H1 (cell line): ENCODE measurements around the gene CFAP97D2. TPM values are rescaled to one million over a fixed set of nuclear protein-coding genes. Genes with fewer than 3 reads are reported as not detected.

Experiments
- CTCF ChIA-PET: fragments of 300-600 bp; sonication (Branson Sonifier 250); formaldehyde crosslinking; loops from one replicate; lab custom pipeline; 2021; ENCODE audit not compliant: partially characterized antibody; lab: Charles Lee
- POLR2A ChIA-PET: fragments of 300-600 bp; sonication (Branson Sonifier 250); formaldehyde crosslinking; loops from one replicate; lab custom pipeline; 2021; ENCODE audit warnings: inconsistent platforms; ENCODE audit not compliant: partially characterized antibody; lab: Charles Lee
- DNase-seq, 2 experiments: peaks; one replicate each; pipeline versions ENCODE4 v3.0.0 to v3.0.0-alpha.2; 2010 to 2022; ENCODE audit warnings: low spot score in 2 of 2, low read depth in 1 of 2, mixed read lengths in 1 of 2
- FAIRE-seq: peaks from 2 replicates; lab custom pipeline; 2011; peaks lifted over from hg19 to GRCh38; lab: Jason Lieb, UNC
- H2AFZ ChIP-seq: 2 replicates; pipeline ENCODE4 v1.8.1; 2012; ENCODE audit warnings: low read length, inconsistent platforms
- H2AK5ac ChIP-seq: 2 replicates; pipeline ENCODE4 v1.6.1; 2013; ENCODE audit warnings: low read depth, low read length
- H2BK120ac ChIP-seq: replicated peaks from 2 replicates; pipeline ENCODE3; 2013; ENCODE audit warnings: low read depth, low read length, inconsistent platforms
- H2BK12ac ChIP-seq: 2 replicates; pipeline ENCODE4 v1.6.1; 2013; ENCODE audit warnings: low read depth, low read length
- H2BK15ac ChIP-seq: 2 replicates; pipeline ENCODE4 v1.6.1; 2013; ENCODE audit warnings: low read length
- H2BK20ac ChIP-seq: 2 replicates; pipeline ENCODE4 v1.6.1; 2013; ENCODE audit warnings: low read length
- H2BK5ac ChIP-seq: 2 replicates; pipeline ENCODE4 v1.6.1; 2013; ENCODE audit warnings: low read depth, low read length
- H3K14ac ChIP-seq: 2 replicates; pipeline ENCODE4 v1.6.1; 2013; ENCODE audit warnings: inconsistent platforms; ENCODE audit not compliant: insufficient read length
- H3K18ac ChIP-seq: 2 replicates; pipeline ENCODE4 v1.6.1; 2013; ENCODE audit warnings: low read length; ENCODE audit errors: extremely low read depth
- H3K23ac ChIP-seq: 2 replicates; pipeline ENCODE4 v1.6.1; 2013; ENCODE audit warnings: inconsistent platforms; ENCODE audit not compliant: insufficient read length
- H3K23me2 ChIP-seq: 2 replicates; pipeline ENCODE4 v1.6.1; 2013; ENCODE audit warnings: low read depth, low read length
- H3K27ac ChIP-seq: 2 replicates; pipeline ENCODE4 v1.6.1; 2011; ENCODE audit warnings: low read depth, low read length, inconsistent platforms
- H3K27me3 ChIP-seq, 4 experiments: replicated peaks in 1 of 4; 1 replicate in 1 of 4; 2 replicates in 3 of 4; pipeline versions ENCODE4 v1.6.1 to v1.8.1; 2011 to 2013; ENCODE audit warnings: low read length in 3 of 4, mild to moderate bottlenecking in 3 of 4, inconsistent platforms in 2 of 4, mixed read lengths in 2 of 4, moderate library complexity in 1 of 4; ENCODE audit not compliant: control insufficient read depth in 3 of 4, insufficient read depth in 3 of 4; ENCODE audit errors: extremely low read depth in 1 of 4
- H3K36me3 ChIP-seq, 4 experiments: 2 replicates each; pipeline versions ENCODE4 v1.6.1 to v1.8.1; 2011 to 2013; ENCODE audit warnings: mild to moderate bottlenecking in 4 of 4, low read length in 3 of 4, moderate library complexity in 2 of 4, control low read depth in 1 of 4, inconsistent platforms in 1 of 4; ENCODE audit not compliant: insufficient read depth in 4 of 4, control insufficient read depth in 2 of 4
- H3K4ac ChIP-seq: replicated peaks from 2 replicates; pipeline ENCODE3; 2013; ENCODE audit warnings: low read length, low read depth, mixed read lengths, inconsistent platforms; ENCODE audit not compliant: insufficient read length
- H3K4me1 ChIP-seq, 4 experiments: replicated peaks in 1 of 4; 1 replicate in 1 of 4; 2 replicates in 3 of 4; pipeline versions ENCODE4 v1.6.1 to v1.8.1; 2011 to 2013; ENCODE audit warnings: low read length in 3 of 4, inconsistent platforms in 2 of 4, mixed read lengths in 1 of 4; ENCODE audit not compliant: insufficient read depth in 4 of 4, control insufficient read depth in 3 of 4
- H3K4me2 ChIP-seq, 2 experiments: 2 replicates each; pipeline versions ENCODE4 v1.6.1 to v1.8.1; 2011 to 2013; ENCODE audit warnings: low read depth in 2 of 2, low read length in 2 of 2, control low read depth in 1 of 2, inconsistent platforms in 1 of 2, mild to moderate bottlenecking in 1 of 2; ENCODE audit not compliant: insufficient read depth in 1 of 2
- H3K4me3 ChIP-seq, 4 experiments: fragments of 200-600, 300-600 bp in 1 of 4; sonication (generic), shearing (Covaris generic), sonication (Bioruptor Twin) in 1 of 4; 2 replicates each; pipeline versions ENCODE4 v1.5.1 to v1.8.1; 2011 to 2016; ENCODE audit warnings: low read length in 4 of 4, low read depth in 3 of 4, control low read depth in 2 of 4, inconsistent platforms in 2 of 4, mild to moderate bottlenecking in 2 of 4, mixed read lengths in 1 of 4, moderate library complexity in 1 of 4; ENCODE audit not compliant: insufficient read depth in 2 of 4; ENCODE audit errors: extremely low read depth in 1 of 4
- H3K56ac ChIP-seq: replicated peaks from 2 replicates; pipeline ENCODE3; 2013; ENCODE audit warnings: low read depth, mild to moderate bottlenecking, mixed read lengths, low read length, inconsistent platforms; ENCODE audit not compliant: insufficient read length
- H3K79me1 ChIP-seq: 2 replicates; pipeline ENCODE4 v1.6.1; 2013; ENCODE audit warnings: low read depth, low read length, control low read depth
- H3K79me2 ChIP-seq, 2 experiments: 2 replicates each; pipeline versions ENCODE4 v1.6.1 to v1.8.1; 2012 to 2013; ENCODE audit warnings: low read length in 2 of 2, mild to moderate bottlenecking in 2 of 2, inconsistent platforms in 1 of 2; ENCODE audit not compliant: insufficient read depth in 2 of 2, control insufficient read depth in 1 of 2
- H3K9ac ChIP-seq, 4 experiments: replicated peaks in 1 of 4; 1 replicate in 1 of 4; 2 replicates in 3 of 4; pipeline versions ENCODE4 v1.6.1 to v1.8.1; 2011 to 2013; ENCODE audit warnings: low read depth in 3 of 4, low read length in 3 of 4, control low read depth in 2 of 4, mild to moderate bottlenecking in 2 of 4, moderate library complexity in 2 of 4, inconsistent platforms in 1 of 4; ENCODE audit errors: extremely low read depth in 1 of 4
- H3K9me3 ChIP-seq, 2 experiments: 2 replicates each; pipeline versions ENCODE4 v1.6.1 to v1.8.1; 2012 to 2013; ENCODE audit warnings: mild to moderate bottlenecking in 2 of 2, moderate library complexity in 2 of 2, control low read depth in 1 of 2, inconsistent platforms in 1 of 2, low read depth in 1 of 2, low read length in 1 of 2, mixed read lengths in 1 of 2; ENCODE audit not compliant: insufficient read depth in 2 of 2
- H4K20me1 ChIP-seq, 2 experiments: replicated peaks in 1 of 2; 2 replicates each; pipeline versions ENCODE3 to v1.8.1; 2011 to 2013; ENCODE audit warnings: inconsistent platforms in 2 of 2, low read length in 2 of 2, mild to moderate bottlenecking in 1 of 2; ENCODE audit not compliant: insufficient read depth in 2 of 2, control insufficient read depth in 1 of 2
- H4K5ac ChIP-seq: 2 replicates; pipeline ENCODE4 v1.6.1; 2013; ENCODE audit warnings: low read length, low read depth, mixed read lengths, inconsistent platforms; ENCODE audit not compliant: insufficient read length
- H4K8ac ChIP-seq: 2 replicates; pipeline ENCODE4 v1.8.0; 2013; ENCODE audit warnings: mild to moderate bottlenecking, moderate library complexity, low read length, inconsistent platforms; ENCODE audit not compliant: insufficient read depth; ENCODE audit errors: extremely low read depth
- H4K91ac ChIP-seq: replicated peaks from 2 replicates; pipeline ENCODE3; 2013; ENCODE audit warnings: low read length, mixed read lengths, inconsistent platforms; ENCODE audit not compliant: insufficient read length
- BACH1 ChIP-seq: IDR thresholded peaks from 2 replicates; pipeline ENCODE4 v1.6.1; 2012; ENCODE audit warnings: low read length, improper control_type of control experiment
- CEBPB ChIP-seq: IDR thresholded peaks from 2 replicates; pipeline ENCODE4 v1.6.1; 2012; ENCODE audit warnings: low read depth, low read length
- GABPA ChIP-seq: IDR thresholded peaks from 2 replicates; pipeline ENCODE4 v1.6.1; 2011; ENCODE audit warnings: mild to moderate bottlenecking, low read length, moderate library complexity, borderline replicate concordance; ENCODE audit not compliant: insufficient read depth
- RAD21 ChIP-seq, 2 experiments: IDR thresholded peaks in 1 of 2; conservative IDR thresholded peaks in 1 of 2; 2 replicates each; pipeline ENCODE4 v1.6.1; 2011; ENCODE audit warnings: low read depth in 2 of 2, low read length in 2 of 2, improper control_type of control experiment in 1 of 2, inconsistent platforms in 1 of 2, mild to moderate bottlenecking in 1 of 2, moderate library complexity in 1 of 2
- RNF2 ChIP-seq: fragments of 200-900, 300-1000 bp; sonication (generic); IDR thresholded peaks from 2 replicates; pipeline ENCODE4 v1.7.1; 2016; ENCODE audit warnings: borderline replicate concordance, low read depth, mild to moderate bottlenecking, antibody characterized with exemption, low read length; ENCODE audit not compliant: poor library complexity, severe bottlenecking; ENCODE audit errors: missing control alignments
- SP1 ChIP-seq: IDR thresholded peaks from 2 replicates; pipeline ENCODE4 v1.6.1; 2011; ENCODE audit warnings: low read depth, low read length
- TEAD4 ChIP-seq: IDR thresholded peaks from 2 replicates; pipeline ENCODE4 v1.6.1; 2012; ENCODE audit warnings: low read depth, low read length, inconsistent platforms, mixed read lengths
- WGBS, 2 experiments: shearing (Covaris generic) in 1 of 2; methylation state at CpG; one replicate each; pipeline versions ENCODE4 v1.1.6 to v1.1.7; 2013 to 2015; ENCODE audit warnings: low lambda C conversion rate in 2 of 2, mixed read lengths in 2 of 2, inconsistent platforms in 1 of 2, low coverage in 1 of 2, missing lambda C conversion rate in 1 of 2; ENCODE audit not compliant: insufficient replicate concordance in 2 of 2, insufficient coverage in 1 of 2, insufficient read length in 1 of 2; ENCODE audit errors: extremely low coverage in 1 of 2, missing lambda C conversion rate in 1 of 2; 5-methylcytosine and 5-hydroxymethylcytosine counted together
- polyA plus RNA-seq, 7 experiments: library from polyadenylated mRNA; depleted of rRNA in 3 of 7; stranded (reverse) in 5 of 7; unstranded in 2 of 7; fragments of >200 nt in 5 of 7; fragments of 200-250 nt in 2 of 7; gene quantifications; 1 replicate in 5 of 7; 2 replicates in 1 of 7; 4 replicates in 1 of 7; pipeline versions ENCODE4 v1.2.1 to v1.2.3, GENCODE V29; 2011 to 2013; ENCODE audit warnings: missing spikeins in 2 of 7, mixed read lengths in 2 of 7
- total RNA-seq: library from RNA; stranded (reverse); fragmentation: NEBNext Ultra II Directional; extraction: Animal tissue kit (Norgen Biotek cat#: 25700); gene quantifications from 2 replicates; pipeline ENCODE4 v1.2.1, GENCODE V29; 2021

Gene CFAP97D2
- total and polyA plus RNA-seq, 2 of the 8 experiments (the other 6 are each of a cell fraction or from before 2014, with no cell fraction given): not detected

DNA sequence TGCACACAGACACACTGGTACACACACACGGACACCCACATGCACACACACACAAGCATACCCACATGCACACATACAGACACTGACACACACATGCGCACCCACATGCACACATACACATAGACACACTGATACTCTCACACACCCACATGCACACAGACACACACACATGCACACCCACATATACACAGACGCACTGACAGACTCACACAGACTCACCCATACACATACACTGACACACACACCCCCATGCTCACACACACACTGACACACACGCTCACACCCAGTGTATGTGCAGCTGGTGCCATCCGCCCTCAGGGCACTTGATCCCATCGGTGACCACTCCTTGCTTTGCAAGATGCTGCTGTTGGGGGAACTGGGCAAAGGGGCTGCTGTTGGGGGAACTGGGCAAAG is 36.9 kb upstream of the CFAP97D2 start:
- H3K4me3 ChIP-seq: no peak overlapping the region
- no peak overlapping the region for H3K23ac ChIP-seq
- peak overlapping the region; percentile 91 for H2AK5ac ChIP-seq
- no peaks in the 10 kb centered on the region for H3K79me2 ChIP-seq
- peak overlapping the region; percentile 20 for H4K91ac ChIP-seq
- H3K9ac ChIP-seq: no peak overlapping the region; a peak in 1 of 7 replicates
- H3K36me3 ChIP-seq: no peaks in the 10 kb centered on the region; a peak in 1 of 8 replicates
- H3K4me2 ChIP-seq: no peak overlapping the region
- H3K27me3 ChIP-seq: no peaks in the 10 kb centered on the region
- H3K4ac ChIP-seq: peak overlapping the region; percentile 20
- H3K14ac ChIP-seq: no peak overlapping the region
- POLR2A ChIA-PET: no interaction called here
- TF ChIP-seq GABPA (no peak), CEBPB (no peak), RNF2 (no peak), TEAD4 (no peak), BACH1 (no peak), RAD21 (IDR thresholded peaks at IDR 0.05 in 1 of 2, conservative IDR thresholded peaks at IDR 0.05 in 1 of 2; ENCODE audit: low read depth in 2 of 2, low read length in 2 of 2) (no peak), SP1 (no peak)
- H2BK20ac ChIP-seq: no peak overlapping the region
- H2BK120ac ChIP-seq: no peak overlapping the region
- no peak overlapping the region for H4K8ac ChIP-seq
- no peak for FAIRE-seq
- no peak overlapping the region for H2AFZ ChIP-seq
- H3K27ac ChIP-seq: no peak overlapping the region
- H2BK15ac ChIP-seq: peak overlapping the region; percentile 0; the same call in 1 of the 2 replicates
- CTCF ChIA-PET: interaction anchor here (1.6 kb wide), 1 partner anchor 26 kb away, joined by 4 read pairs; no protein-coding TSS in a partner anchor
- H4K20me1 ChIP-seq: peaks cover 0 to 10% of the 10 kb centered on the region in 2 experiments
- no peaks in the 10 kb centered on the region for H3K79me1 ChIP-seq
- H3K23me2 ChIP-seq: peaks cover 9% of the 10 kb centered on the region
- H4K5ac ChIP-seq: no peak overlapping the region
- H2BK12ac ChIP-seq: peak overlapping the region; percentile 78; the same call in 1 of the 2 replicates
- 87% methylated on average over 6 of the region's 6 CpGs; no CpG with 5 or more reads in 1 of the 2 experiments for WGBS, 2 experiments
- no peak for DNase-seq
- no peaks in the 10 kb centered on the region for H3K9me3 ChIP-seq
- peaks cover 0 to 3% (median 1%) of the 10 kb centered on the region in 4 experiments; a peak in 2 of 7 replicates for H3K4me1 ChIP-seq
- peak overlapping the region; percentile 26 for H3K56ac ChIP-seq
- no peak overlapping the region for H3K18ac ChIP-seq
- peak overlapping the region; percentile 82 for H2BK5ac ChIP-seq
